PFSK-1 (cell line): ENCODE measurements around the gene CDHR3.

Experiments
- FOXP2 ChIP-seq: optimal IDR thresholded peaks from 2 replicates; pipeline ENCODE3; 2011; ENCODE audit warnings: borderline replicate concordance, control low read depth, inconsistent platforms; ENCODE audit not compliant: insufficient read depth; ENCODE audit errors: extremely low read length, extremely low read depth
- POLR2AphosphoS5 ChIP-seq: IDR thresholded peaks from 2 replicates; pipeline ENCODE4 v1.6.1; 2012; ENCODE audit warnings: low read depth, mild to moderate bottlenecking, control low read depth, low read length, moderate library complexity
- REST ChIP-seq, 2 experiments: IDR thresholded peaks; 2 replicates each; pipeline versions ENCODE4 v1.6.1 to v1.8.0; 2011 to 2012; ENCODE audit warnings: low read depth in 2 of 2, low read length in 2 of 2, control low read depth in 1 of 2, inconsistent platforms in 1 of 2, mild to moderate bottlenecking in 1 of 2, moderate library complexity in 1 of 2; ENCODE audit not compliant: insufficient read depth in 1 of 2
- SIN3A ChIP-seq: IDR thresholded peaks from 2 replicates; pipeline ENCODE4 v1.6.1; 2012; ENCODE audit warnings: mild to moderate bottlenecking, low read length, moderate library complexity, borderline replicate concordance; ENCODE audit not compliant: insufficient read depth
- TAF1 ChIP-seq: IDR thresholded peaks from 2 replicates; pipeline ENCODE4 v1.6.1; 2012; ENCODE audit warnings: low read length, control low read depth, borderline replicate concordance; ENCODE audit not compliant: insufficient read depth

The CDHR3 gene

GRCh38 chr7:106071356-106071998 lies 108.4 kb downstream of the CDHR3 start:
- TF ChIP-seq POLR2AphosphoS5 (no peak), FOXP2 (peak; percentile 9)

GRCh38 chr7:106071999-106072714 lies 109.1 kb downstream of the CDHR3 start:
- TF ChIP-seq FOXP2 (no peak), REST (IDR thresholded peaks at IDR 0.05; ENCODE audit: insufficient read depth in 1 of 2, low read depth in 2 of 2, low read length in 2 of 2) (no peak), POLR2AphosphoS5 (no peak), TAF1 (no peak), SIN3A (no peak)

- no peak for TF ChIP-seq TAF1
- no peak for TF ChIP-seq SIN3A
- TF ChIP-seq POLR2AphosphoS5: no peak
- no peak for TF ChIP-seq FOXP2
- no peak for TF ChIP-seq REST (IDR thresholded peaks at IDR 0.05; ENCODE audit: insufficient read depth in 1 of 2, low read depth in 2 of 2, low read length in 2 of 2)
Measured at GRCh38 chr7:106072715-106073091, 109.6 kb downstream of the CDHR3 start.

- TF ChIP-seq POLR2AphosphoS5 (no peak), FOXP2 (no peak), REST (IDR thresholded peaks at IDR 0.05; ENCODE audit: insufficient read depth in 1 of 2, low read depth in 2 of 2, low read length in 2 of 2) (no peak), SIN3A (no peak), TAF1 (no peak)
Measured at GRCh38 chr7:106073701-106074100, 110.6 kb downstream of the CDHR3 start.

- TF ChIP-seq REST (IDR thresholded peaks at IDR 0.05; ENCODE audit: insufficient read depth in 1 of 2, low read depth in 2 of 2, low read length in 2 of 2): no peak
- no peak for TF ChIP-seq SIN3A
- no peak for TF ChIP-seq TAF1
- no peak for TF ChIP-seq FOXP2
- TF ChIP-seq POLR2AphosphoS5: no peak
Measured at GRCh38 chr7:106074257-106074656, 111.2 kb downstream of the CDHR3 start.
